GM23338 (cell line): ENCODE measurements around the gene CTTNBP2.

Source experiments
- CREB1 ChIP-seq: fragments of 250-450 bp; sonication (Bioruptor Pico); IDR thresholded peaks from 2 replicates; pipeline ENCODE4 v1.5.0; 2020; ENCODE audit warnings: low read depth, mild to moderate bottlenecking, moderate library complexity
- EZH2 ChIP-seq: fragments of 200-600 bp; sonication (generic); IDR thresholded peaks from one replicate; pipeline ENCODE4 v1.8.0; 2017; ENCODE audit warnings: antibody characterized with exemption, mild to moderate bottlenecking, low read depth; ENCODE audit not compliant: unreplicated experiment
- EZH2phosphoT487 ChIP-seq: fragments of 200-600 bp; sonication (generic); IDR thresholded peaks from one replicate; pipeline ENCODE4 v1.8.1; 2018; ENCODE audit warnings: antibody characterized with exemption; ENCODE audit not compliant: unreplicated experiment
- JUNB ChIP-seq: IDR thresholded peaks from one replicate; pipeline ENCODE4 v1.6.1; 2016; ENCODE audit warnings: antibody characterized with exemption; ENCODE audit not compliant: unreplicated experiment
- NANOG ChIP-seq: IDR thresholded peaks from 2 replicates; pipeline ENCODE4 v1.6.1; 2016; ENCODE audit warnings: antibody characterized with exemption, borderline replicate concordance
- POLR2AphosphoS5 ChIP-seq: IDR thresholded peaks from 2 replicates; pipeline ENCODE4 v1.6.1; 2016; ENCODE audit warnings: antibody characterized with exemption, low read depth
- STAT1 ChIP-seq: IDR thresholded peaks from one replicate; pipeline ENCODE4 v1.6.1; 2016; ENCODE audit warnings: antibody characterized with exemption; ENCODE audit not compliant: unreplicated experiment
- TF ChIP-seq, protein P1 (sequence below), 2 experiments: fragments of 200-600 bp in 1 of 2; sonication (generic) in 1 of 2; conservative IDR thresholded peaks; 2 replicates each; pipeline versions ENCODE4 v1.5.1 to v1.6.1; 2016 to 2017; ENCODE audit warnings: antibody characterized with exemption in 2 of 2, low read depth in 2 of 2, mild to moderate bottlenecking in 2 of 2, moderate library complexity in 1 of 2
- TF ChIP-seq, protein P2 (sequence below): IDR thresholded peaks from one replicate; pipeline ENCODE4 v1.6.1; 2018; ENCODE audit warnings: antibody characterized with exemption; ENCODE audit not compliant: unreplicated experiment
- TF ChIP-seq, protein P3 (sequence below): IDR thresholded peaks from 2 replicates; pipeline ENCODE4 v1.6.1; 2016; ENCODE audit warnings: antibody characterized with exemption

DNA sequence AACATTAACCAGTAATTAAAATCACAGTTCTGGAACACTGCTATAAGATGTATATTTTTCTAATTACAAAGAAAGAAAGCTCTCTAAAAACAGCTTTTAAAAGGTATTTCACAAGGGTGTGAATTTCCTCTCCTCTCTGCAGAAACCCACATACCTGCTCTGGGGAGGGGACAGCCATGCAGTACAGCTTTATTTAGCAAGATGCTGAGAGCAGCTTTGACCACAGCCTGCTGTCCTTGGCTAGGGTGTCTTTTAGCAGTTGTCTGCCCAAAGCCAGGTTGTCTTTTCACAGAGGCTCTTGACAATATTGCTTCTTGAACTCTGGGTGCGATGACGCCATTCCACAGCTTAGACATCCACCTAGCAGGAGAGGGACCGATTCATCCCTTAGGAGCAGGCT is 148.3 kb downstream of the CTTNBP2 start:
- TF ChIP-seq, protein P1, sequence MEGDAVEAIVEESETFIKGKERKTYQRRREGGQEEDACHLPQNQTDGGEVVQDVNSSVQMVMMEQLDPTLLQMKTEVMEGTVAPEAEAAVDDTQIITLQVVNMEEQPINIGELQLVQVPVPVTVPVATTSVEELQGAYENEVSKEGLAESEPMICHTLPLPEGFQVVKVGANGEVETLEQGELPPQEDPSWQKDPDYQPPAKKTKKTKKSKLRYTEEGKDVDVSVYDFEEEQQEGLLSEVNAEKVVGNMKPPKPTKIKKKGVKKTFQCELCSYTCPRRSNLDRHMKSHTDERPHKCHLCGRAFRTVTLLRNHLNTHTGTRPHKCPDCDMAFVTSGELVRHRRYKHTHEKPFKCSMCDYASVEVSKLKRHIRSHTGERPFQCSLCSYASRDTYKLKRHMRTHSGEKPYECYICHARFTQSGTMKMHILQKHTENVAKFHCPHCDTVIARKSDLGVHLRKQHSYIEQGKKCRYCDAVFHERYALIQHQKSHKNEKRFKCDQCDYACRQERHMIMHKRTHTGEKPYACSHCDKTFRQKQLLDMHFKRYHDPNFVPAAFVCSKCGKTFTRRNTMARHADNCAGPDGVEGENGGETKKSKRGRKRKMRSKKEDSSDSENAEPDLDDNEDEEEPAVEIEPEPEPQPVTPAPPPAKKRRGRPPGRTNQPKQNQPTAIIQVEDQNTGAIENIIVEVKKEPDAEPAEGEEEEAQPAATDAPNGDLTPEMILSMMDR (conservative IDR thresholded peaks at IDR 0.05; ENCODE audit: low read depth in 2 of 2), result no peak
- no peak for TF ChIP-seq STAT1
- no peak for TF ChIP-seq CREB1 (CRISPR knock-in tag)
- no peak for TF ChIP-seq EZH2phosphoT487
- TF ChIP-seq, protein P2, sequence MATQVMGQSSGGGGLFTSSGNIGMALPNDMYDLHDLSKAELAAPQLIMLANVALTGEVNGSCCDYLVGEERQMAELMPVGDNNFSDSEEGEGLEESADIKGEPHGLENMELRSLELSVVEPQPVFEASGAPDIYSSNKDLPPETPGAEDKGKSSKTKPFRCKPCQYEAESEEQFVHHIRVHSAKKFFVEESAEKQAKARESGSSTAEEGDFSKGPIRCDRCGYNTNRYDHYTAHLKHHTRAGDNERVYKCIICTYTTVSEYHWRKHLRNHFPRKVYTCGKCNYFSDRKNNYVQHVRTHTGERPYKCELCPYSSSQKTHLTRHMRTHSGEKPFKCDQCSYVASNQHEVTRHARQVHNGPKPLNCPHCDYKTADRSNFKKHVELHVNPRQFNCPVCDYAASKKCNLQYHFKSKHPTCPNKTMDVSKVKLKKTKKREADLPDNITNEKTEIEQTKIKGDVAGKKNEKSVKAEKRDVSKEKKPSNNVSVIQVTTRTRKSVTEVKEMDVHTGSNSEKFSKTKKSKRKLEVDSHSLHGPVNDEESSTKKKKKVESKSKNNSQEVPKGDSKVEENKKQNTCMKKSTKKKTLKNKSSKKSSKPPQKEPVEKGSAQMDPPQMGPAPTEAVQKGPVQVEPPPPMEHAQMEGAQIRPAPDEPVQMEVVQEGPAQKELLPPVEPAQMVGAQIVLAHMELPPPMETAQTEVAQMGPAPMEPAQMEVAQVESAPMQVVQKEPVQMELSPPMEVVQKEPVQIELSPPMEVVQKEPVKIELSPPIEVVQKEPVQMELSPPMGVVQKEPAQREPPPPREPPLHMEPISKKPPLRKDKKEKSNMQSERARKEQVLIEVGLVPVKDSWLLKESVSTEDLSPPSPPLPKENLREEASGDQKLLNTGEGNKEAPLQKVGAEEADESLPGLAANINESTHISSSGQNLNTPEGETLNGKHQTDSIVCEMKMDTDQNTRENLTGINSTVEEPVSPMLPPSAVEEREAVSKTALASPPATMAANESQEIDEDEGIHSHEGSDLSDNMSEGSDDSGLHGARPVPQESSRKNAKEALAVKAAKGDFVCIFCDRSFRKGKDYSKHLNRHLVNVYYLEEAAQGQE, result no peak
- TF ChIP-seq EZH2, result no peak
- TF ChIP-seq POLR2AphosphoS5, result no peak
- TF ChIP-seq, protein P3, sequence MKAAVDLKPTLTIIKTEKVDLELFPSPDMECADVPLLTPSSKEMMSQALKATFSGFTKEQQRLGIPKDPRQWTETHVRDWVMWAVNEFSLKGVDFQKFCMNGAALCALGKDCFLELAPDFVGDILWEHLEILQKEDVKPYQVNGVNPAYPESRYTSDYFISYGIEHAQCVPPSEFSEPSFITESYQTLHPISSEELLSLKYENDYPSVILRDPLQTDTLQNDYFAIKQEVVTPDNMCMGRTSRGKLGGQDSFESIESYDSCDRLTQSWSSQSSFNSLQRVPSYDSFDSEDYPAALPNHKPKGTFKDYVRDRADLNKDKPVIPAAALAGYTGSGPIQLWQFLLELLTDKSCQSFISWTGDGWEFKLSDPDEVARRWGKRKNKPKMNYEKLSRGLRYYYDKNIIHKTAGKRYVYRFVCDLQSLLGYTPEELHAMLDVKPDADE, result no peak
- TF ChIP-seq NANOG, result no peak
- TF ChIP-seq JUNB, result no peak
